Measurements from ENCODE around the gene CLDN6.

The CLDN6 gene

GRCh38 chr16:3051009-3051408 lies 33.0 kb upstream of the CLDN6 start:
- DNase-seq: no peak

- no peak for DNase-seq
Observed at GRCh38 chr16:3050487-3050886, 32.5 kb upstream of the CLDN6 start.

GRCh38 chr16:3049921-3050481 lies 32.0 kb upstream of the CLDN6 start:
- DNase-seq: no peak

GRCh38 chr16:3047387-3047720 lies 29.4 kb upstream of the CLDN6 start:
- no peak for DNase-seq

GRCh38 chr16:3046641-3047386 lies 28.8 kb upstream of the CLDN6 start:
- no peak for DNase-seq

GRCh38 chr16:3045758-3046640 lies 28.0 kb upstream of the CLDN6 start, which contains the start of gene MMP25:
TSS of gene MMP25 (plus strand) at chr16:3046561. CDS start at chr16:3046918, 357 bp downstream.
- DNase-seq: no peak

- no peak for DNase-seq
Observed at GRCh38 chr16:3044708-3045107, 26.7 kb upstream of the CLDN6 start.

- no peak for DNase-seq
Observed at GRCh38 chr16:3042376-3042775, 24.4 kb upstream of the CLDN6 start.

- DNase-seq: no peak
Observed at GRCh38 chr16:3038896-3039295, 20.9 kb upstream of the CLDN6 start.

- DNase-seq: peak in 1 of 2 experiments; percentile 27
Observed at GRCh38 chr16:3038256-3038655, 20.3 kb upstream of the CLDN6 start.

GRCh38 chr16:3036726-3037315 lies 18.8 kb upstream of the CLDN6 start, which contains the start of gene BICDL2:
TSS of gene BICDL2 (minus strand) at chr16:3036944. CDS start at chr16:3035496, 1,448 bp downstream.
- no peak for DNase-seq

GRCh38 chr16:3035972-3036725 lies 18.2 kb upstream of the CLDN6 start:
- peak in 1 of 2 experiments; percentile 12 for DNase-seq

GRCh38 chr16:3035289-3035971 lies 17.4 kb upstream of the CLDN6 start:
- DNase-seq: no peak

- no peak for DNase-seq
Observed at GRCh38 chr16:3032624-3033023, 14.6 kb upstream of the CLDN6 start.

GRCh38 chr16:3030222-3031212 lies 12.5 kb upstream of the CLDN6 start:
- DNase-seq: no peak

GRCh38 chr16:3029491-3030221 lies 11.7 kb upstream of the CLDN6 start:
- DNase-seq: no peak

- DNase-seq: no peak
Observed at GRCh38 chr16:3028716-3029319, 10.8 kb upstream of the CLDN6 start.

- DNase-seq: peak; percentile 87 to 89
Observed at GRCh38 chr16:3027983-3028715, 10.2 kb upstream of the CLDN6 start.

- DNase-seq: no peak
Observed at GRCh38 chr16:3027489-3027795, 9.5 kb upstream of the CLDN6 start.

All from NCI-H2081 (cell line).